A549 (cell line): ENCODE measurements around the gene PVR.

Experiments used
- CHD4 ChIP-seq: fragments of 200-600 bp; sonication (generic); IDR thresholded peaks from 2 replicates; pipeline ENCODE4 v1.6.1; 2016; ENCODE audit warnings: antibody characterized with exemption, mild to moderate bottlenecking, borderline replicate concordance
- POLR2AphosphoS2 ChIP-seq: conservative IDR thresholded peaks from 2 replicates; pipeline ENCODE4 v1.6.1; 2012; ENCODE audit warnings: low read length, improper control_type of control experiment, inconsistent platforms

GRCh38 chr19:44605547-44605946, 38.2 kb upstream of the PVR start:
- TF ChIP-seq CHD4, result no peak
- no peak for TF ChIP-seq POLR2AphosphoS2
